Astrocyte of the cerebellum (primary cell): ENCODE data around the gene ATG2B.

Experiments used
- DNase-seq: peaks from one replicate; pipeline ENCODE4 v3.0.0-alpha.2; 2011; ENCODE audit warnings: low read depth
- H3K4me3 ChIP-seq: 2 replicates; pipeline ENCODE4 v1.5.1; 2011; ENCODE audit warnings: mild to moderate bottlenecking, low read depth, low read length, moderate library complexity
- CTCF ChIP-seq: IDR thresholded peaks from 2 replicates; pipeline ENCODE4 v1.5.1; 2012; ENCODE audit warnings: low read length, low read depth, moderate library complexity, mild to moderate bottlenecking; ENCODE audit errors: missing control alignments
- in situ Hi-C: cut with HindIII; loops from 2 replicates; pipeline ENCODE4 v1.10.0; 2017; ENCODE audit warnings: low sequenced_read_pairs

Gene ATG2B

GRCh38 chr14:96362965-96363750, at the start of gene ATG2B, which contains the start of gene GSKIP:
Gene ATG2B, minus strand, starts transcription at chr14:96363341. Its CDS starts 365 bp downstream, at chr14:96362976.
Gene GSKIP, plus strand, starts transcription at chr14:96363526. Its CDS starts 18,722 bp downstream, at chr14:96382248.
- peak; percentile 68 for DNase-seq
- H3K4me3 ChIP-seq: peak within 1 kb of the TSS; percentile 99
- no peak for TF ChIP-seq CTCF
- in situ Hi-C loops: no loop called here

GRCh38 chr14:96410119-96410518, 47.0 kb upstream of the ATG2B start:
- no peak overlapping the region for H3K4me3 ChIP-seq
- no peak for TF ChIP-seq CTCF
- in situ Hi-C loops: no loop called here
- no peak for DNase-seq

- DNase-seq: no peak
- in situ Hi-C loops: no loop called here
- no peak overlapping the region for H3K4me3 ChIP-seq
- no peak for TF ChIP-seq CTCF
Observed at GRCh38 chr14:96409701-96410100, 46.6 kb upstream of the ATG2B start.

- DNase-seq: no peak
- H3K4me3 ChIP-seq: no peak overlapping the region
- in situ Hi-C loops: no loop called here
- no peak for TF ChIP-seq CTCF
Observed at GRCh38 chr14:96408608-96409007, 45.5 kb upstream of the ATG2B start.

- H3K4me3 ChIP-seq: no peak overlapping the region
- in situ Hi-C loops: no loop called here
- no peak for DNase-seq
- TF ChIP-seq CTCF: no peak
Observed at GRCh38 chr14:96407935-96408570, 44.9 kb upstream of the ATG2B start.

- no peak for DNase-seq
- in situ Hi-C loops: no loop called here
- no peak for TF ChIP-seq CTCF
- H3K4me3 ChIP-seq: no peak overlapping the region
Observed at GRCh38 chr14:96405677-96406076, 42.5 kb upstream of the ATG2B start.
